Measurements from ENCODE around the gene MZB1. TPM values are rescaled to one million over a fixed set of nuclear protein-coding genes. Genes with fewer than 3 reads are reported as not detected.
"Not testable (repeated sequence)": the region's sequence is repeated elsewhere in the genome, so short reads cannot be mapped to it uniquely, and the experiment has no call there.

Gene MZB1
- total RNA-seq, 1 donor from 2014 or later, result not detected

- Mint-ChIP-seq H3K4me1 (ENCODE audit: low read depth) (peaks cover 16% of the 10 kb centered on the region), H3K36me3 (ENCODE audit: low read depth) (peaks cover 5% of the 10 kb centered on the region), H3K27me3 (ENCODE audit: low read depth) (no peaks in the 10 kb centered on the region), H3K9me3 (ENCODE audit: low read depth) (peaks cover 5% of the 10 kb centered on the region), H3K27ac (ENCODE audit: unreplicated experiment) (no peak overlapping the region), H3K4me3 (ENCODE audit: unreplicated experiment) (no peak overlapping the region)
- no peak for TF ChIP-seq CTCF (IDR thresholded peaks at IDR 0.05)
- no peak for DNase-seq (ENCODE audit: low spot score)
Observed at GRCh38 chr5:139358064-139358463, 31.6 kb downstream of the MZB1 start.

- not testable (repeated sequence) for H3K9me3 Mint-ChIP-seq (ENCODE audit: low read depth); H3K4me3 Mint-ChIP-seq (ENCODE audit: unreplicated experiment); H3K27ac Mint-ChIP-seq (ENCODE audit: unreplicated experiment); H3K36me3 Mint-ChIP-seq (ENCODE audit: low read depth); DNase-seq (ENCODE audit: low spot score); H3K27me3 Mint-ChIP-seq (ENCODE audit: low read depth)
- H3K4me1 Mint-ChIP-seq (ENCODE audit: low read depth), result peaks cover 20% of the 10 kb centered on the region
Observed at GRCh38 chr5:139355900-139356299, 33.8 kb downstream of the MZB1 start.

- Mint-ChIP-seq H3K27me3 (ENCODE audit: low read depth) (no peaks in the 10 kb centered on the region), H3K9me3 (ENCODE audit: low read depth) (peaks cover 5% of the 10 kb centered on the region), H3K27ac (ENCODE audit: unreplicated experiment) (peak overlapping the region; percentile 29), H3K36me3 (ENCODE audit: low read depth) (peaks cover 5% of the 10 kb centered on the region), H3K4me1 (ENCODE audit: low read depth) (peaks cover 23% of the 10 kb centered on the region), H3K4me3 (ENCODE audit: unreplicated experiment) (no peak overlapping the region)
- no peak for DNase-seq (ENCODE audit: low spot score)
- TF ChIP-seq CTCF (IDR thresholded peaks at IDR 0.05), result no peak
Observed at GRCh38 chr5:139354186-139354585, 35.5 kb downstream of the MZB1 start.

- not testable (repeated sequence) for H3K36me3 Mint-ChIP-seq (ENCODE audit: low read depth); H3K9me3 Mint-ChIP-seq (ENCODE audit: low read depth)
- peaks cover 29% of the 10 kb centered on the region for H3K4me1 Mint-ChIP-seq (ENCODE audit: low read depth)
Observed at GRCh38 chr5:139347863-139348262, 41.9 kb downstream of the MZB1 start.

GRCh38 chr5:139345442-139345841 lies 44.3 kb downstream of the MZB1 start:
- Mint-ChIP-seq H3K4me1 (ENCODE audit: low read depth) (peaks cover 41% of the 10 kb centered on the region), H3K27ac (ENCODE audit: unreplicated experiment) (peak overlapping the region; percentile 51)
- not testable (repeated sequence) for DNase-seq (ENCODE audit: low spot score); H3K4me3 Mint-ChIP-seq (ENCODE audit: unreplicated experiment); H3K36me3 Mint-ChIP-seq (ENCODE audit: low read depth); H3K9me3 Mint-ChIP-seq (ENCODE audit: low read depth); H3K27me3 Mint-ChIP-seq (ENCODE audit: low read depth)

More at GRCh38 chr5:139347863-139348262, 41.9 kb downstream of the MZB1 start:
- H3K4me3 Mint-ChIP-seq (ENCODE audit: unreplicated experiment); DNase-seq (ENCODE audit: low spot score); H3K27ac Mint-ChIP-seq (ENCODE audit: unreplicated experiment); H3K27me3 Mint-ChIP-seq (ENCODE audit: low read depth): not testable (repeated sequence)

GRCh38 chr5:139344177-139344576 lies 45.5 kb downstream of the MZB1 start:
- TF ChIP-seq CTCF (IDR thresholded peaks at IDR 0.05), result no peak
- H3K4me1 Mint-ChIP-seq (ENCODE audit: low read depth), result peaks cover 38% of the 10 kb centered on the region
- no peak overlapping the region for H3K4me3 Mint-ChIP-seq (ENCODE audit: unreplicated experiment)
- H3K27ac Mint-ChIP-seq (ENCODE audit: unreplicated experiment), result no peak overlapping the region
- H3K27me3 Mint-ChIP-seq (ENCODE audit: low read depth), result no peaks in the 10 kb centered on the region
- H3K36me3 Mint-ChIP-seq (ENCODE audit: low read depth), result no peaks in the 10 kb centered on the region
- no peak for DNase-seq (ENCODE audit: low spot score)
- no peaks in the 10 kb centered on the region for H3K9me3 Mint-ChIP-seq (ENCODE audit: low read depth)

GRCh38 chr5:139343476-139343875 lies 46.2 kb downstream of the MZB1 start:
- peaks cover 38% of the 10 kb centered on the region for H3K4me1 Mint-ChIP-seq (ENCODE audit: low read depth)
- H3K36me3 Mint-ChIP-seq (ENCODE audit: low read depth), result no peaks in the 10 kb centered on the region
- H3K9me3 Mint-ChIP-seq (ENCODE audit: low read depth), result no peaks in the 10 kb centered on the region
- peak overlapping the region; percentile 99 for H3K27ac Mint-ChIP-seq (ENCODE audit: unreplicated experiment)
- DNase-seq (ENCODE audit: low spot score), result no peak
- peak overlapping the region; percentile 99 for H3K4me3 Mint-ChIP-seq (ENCODE audit: unreplicated experiment)
- H3K27me3 Mint-ChIP-seq (ENCODE audit: low read depth), result no peaks in the 10 kb centered on the region
- TF ChIP-seq CTCF (IDR thresholded peaks at IDR 0.05), result no peak

All from chondrocyte (in vitro differentiated cells).